ENCODE data around the gene PRDM5.

DNA sequence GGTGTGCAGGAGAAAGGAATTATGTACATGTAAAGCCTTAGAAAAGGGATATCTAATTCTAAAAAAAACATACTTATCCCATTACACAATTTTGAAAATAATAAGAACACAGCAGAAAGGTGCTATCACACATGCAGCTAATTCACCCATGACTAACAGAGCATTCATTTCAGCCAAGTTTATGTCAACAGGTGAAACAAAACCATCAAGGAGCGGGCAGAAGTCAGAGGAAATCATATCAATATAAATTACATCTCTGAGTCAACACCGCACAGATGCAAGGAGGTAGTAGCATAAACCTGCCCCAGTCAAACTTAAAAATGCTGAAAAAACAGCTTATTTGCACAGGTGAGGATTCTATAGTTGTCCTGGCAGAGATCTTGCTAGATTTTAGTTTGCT is 197.9 kb downstream of the PRDM5 start:
- TF ChIP-seq, protein P1, sequence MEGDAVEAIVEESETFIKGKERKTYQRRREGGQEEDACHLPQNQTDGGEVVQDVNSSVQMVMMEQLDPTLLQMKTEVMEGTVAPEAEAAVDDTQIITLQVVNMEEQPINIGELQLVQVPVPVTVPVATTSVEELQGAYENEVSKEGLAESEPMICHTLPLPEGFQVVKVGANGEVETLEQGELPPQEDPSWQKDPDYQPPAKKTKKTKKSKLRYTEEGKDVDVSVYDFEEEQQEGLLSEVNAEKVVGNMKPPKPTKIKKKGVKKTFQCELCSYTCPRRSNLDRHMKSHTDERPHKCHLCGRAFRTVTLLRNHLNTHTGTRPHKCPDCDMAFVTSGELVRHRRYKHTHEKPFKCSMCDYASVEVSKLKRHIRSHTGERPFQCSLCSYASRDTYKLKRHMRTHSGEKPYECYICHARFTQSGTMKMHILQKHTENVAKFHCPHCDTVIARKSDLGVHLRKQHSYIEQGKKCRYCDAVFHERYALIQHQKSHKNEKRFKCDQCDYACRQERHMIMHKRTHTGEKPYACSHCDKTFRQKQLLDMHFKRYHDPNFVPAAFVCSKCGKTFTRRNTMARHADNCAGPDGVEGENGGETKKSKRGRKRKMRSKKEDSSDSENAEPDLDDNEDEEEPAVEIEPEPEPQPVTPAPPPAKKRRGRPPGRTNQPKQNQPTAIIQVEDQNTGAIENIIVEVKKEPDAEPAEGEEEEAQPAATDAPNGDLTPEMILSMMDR (conservative IDR thresholded peaks at IDR 0.05), result no peak
- TF ChIP-seq EZH2 (IDR thresholded peaks at IDR 0.05; ENCODE audit: low read depth), result no peak
